ENCODE measurements around the gene EYA3. TPM values are rescaled to one million over a fixed set of nuclear protein-coding genes. Genes with fewer than 3 reads are reported as not detected.
A peak's percentile ranks its signal among the peaks of the same experiment; 100 is the strongest.

EYA3 gene
- total and polyA plus RNA-seq, 2 of the 4 experiments (the other 2 are of a cell fraction): 9.1 to 17.6 TPM

- TF ChIP-seq RAD21 (IDR thresholded peaks at IDR 0.05; ENCODE audit: low read length) (no peak), POLR2A (IDR thresholded peaks at IDR 0.05; ENCODE audit: low read depth, low read length) (no peak), MAFK (IDR thresholded peaks at IDR 0.05; ENCODE audit: low read depth, low read length) (no peak), RCOR1 (IDR thresholded peaks at IDR 0.05; ENCODE audit: insufficient replicate concordance, low read length) (no peak), MXI1 (IDR thresholded peaks at IDR 0.05; ENCODE audit: borderline replicate concordance, low read depth, low read length) (0 out of 2 replicates have a peak, but pooled peaks have one; percentile 28), CTCF (conservative IDR thresholded peaks at IDR 0.05; ENCODE audit: low read depth, low read length) (no peak)
- Histone ChIP-seq H2BK120ac (ENCODE audit: low read depth, low read length) (no peak overlapping the region), H3K18ac (ENCODE audit: low read depth, low read length) (no peak overlapping the region), H3K27ac (ENCODE audit: insufficient read depth, low read length) (no peak overlapping the region), H3K27me3 (ENCODE audit: control insufficient read depth, insufficient read depth, low read length) (no peaks in the 10 kb centered on the region), H3K4me1 (ENCODE audit: control insufficient read depth, insufficient read depth, low read length) (no peaks in the 10 kb centered on the region), H2AK5ac (ENCODE audit: low read depth, low read length) (no peak overlapping the region), H3K4me2 (ENCODE audit: low read depth, low read length) (no peak overlapping the region), H4K5ac (ENCODE audit: low read depth, low read length) (no peak overlapping the region), H4K8ac (ENCODE audit: low read depth in 2 of 2, low read length in 2 of 2) (no peak overlapping the region), H4K91ac (ENCODE audit: insufficient read depth, low read depth, low read length) (no peak overlapping the region), H2AK9ac (replicated peaks; ENCODE audit: low read depth, low read length, poor library complexity) (no peak overlapping the region), H3K23ac (ENCODE audit: low read depth, low read length) (no peak overlapping the region), H3K4me3 (ENCODE audit: insufficient read depth, low read depth, low read length) (no peak overlapping the region), H3K9me1 (ENCODE audit: insufficient read depth, low read length) (peaks cover 4% of the 10 kb centered on the region; the same call in 1 of the 2 replicates), H3K9me3 (ENCODE audit: control insufficient read depth, insufficient read depth, low read length) (no peaks in the 10 kb centered on the region), H3K4ac (ENCODE audit: low read depth, low read length) (no peak overlapping the region), H3K56ac (ENCODE audit: extremely low read depth, insufficient read depth, low read length) (no peak overlapping the region), H3K9ac (ENCODE audit: low read depth, low read length) (no peak overlapping the region), H3K36me3 (ENCODE audit: control insufficient read depth, insufficient read depth, low read length) (peaks cover 26% of the 10 kb centered on the region), H2BK20ac (ENCODE audit: low read depth, low read length) (no peak overlapping the region), H4K20me1 (ENCODE audit: insufficient read depth, low read length) (no peaks in the 10 kb centered on the region), H2AFZ (replicated peaks; ENCODE audit: low read length, poor library complexity) (no peak overlapping the region), H2BK5ac (ENCODE audit: low read depth, low read length, poor library complexity, severe bottlenecking) (no peak overlapping the region), H3K14ac (replicated peaks; ENCODE audit: low read depth, low read length) (no peak overlapping the region), H2BK15ac (ENCODE audit: low read depth, low read length) (no peak overlapping the region), H3K79me1 (ENCODE audit: low read depth in 1 of 2, low read length in 2 of 2) (peaks cover 3 to 5% of the 10 kb centered on the region in 2 experiments; a peak in 3 of 4 replicates)
- ChIA-PET POLR2A (ENCODE audit: unreplicated experiment) (no interaction called here), CTCF (no interaction called here)
- intact Hi-C loops (cut with micrococcal nuclease): loop anchor here (5.0 kb wide), 1 partner anchor 213 kb away; no protein-coding TSS in a partner anchor
- WGBS, 2 experiments (ENCODE audit: extremely low coverage in 2 of 2, insufficient read length in 1 of 2): no CpG with 5 or more reads among the region's 1 CpG
- no peak for DNase-seq
- dilution Hi-C loops (cut with HindIII; ENCODE audit: low sequenced_read_pairs, unreplicated experiment): no loop called here
- in situ Hi-C loops (cut with MboI; ENCODE audit: low sequenced_read_pairs): no loop called here
- ATAC-seq (ENCODE audit: low read depth): no peak
- BruUV-seq (replicated peaks): no TSS peak
Measured at GRCh38 chr1:27994060-27994459, 94.3 kb downstream of the EYA3 start.

All from IMR-90 (cell line).